Fibroblast of lung (primary cell): ENCODE measurements around the gene SEPHS2.

Experiments
- CTCF ChIP-seq, 2 donors: IDR thresholded peaks in 1 of 2; conservative IDR thresholded peaks in 1 of 2; 1 replicate in 1 of 2; 2 replicates in 1 of 2; pipeline ENCODE4 v1.5.1; 2011 to 2012; ENCODE audit warnings: low read length in 2 of 2, control low read depth in 1 of 2, inconsistent platforms in 1 of 2, low read depth in 1 of 2, mild to moderate bottlenecking in 1 of 2
- EZH2 ChIP-seq: IDR thresholded peaks from 2 replicates; pipeline ENCODE4 v1.5.1; 2012; ENCODE audit warnings: low read length, control low read depth, mild to moderate bottlenecking; ENCODE audit errors: missing control alignments

GRCh38 chr16:30395992-30396585, 49.6 kb downstream of the SEPHS2 start:
- TF ChIP-seq CTCF (conservative IDR thresholded peaks at IDR 0.05 in 1 of 2, IDR thresholded peaks at IDR 0.05 in 1 of 2; ENCODE audit: low read depth in 1 of 2, low read length in 2 of 2): no peak
- no peak for TF ChIP-seq EZH2
